Measurements from ENCODE around the gene FBXO9.

Gene FBXO9

GRCh38 chr6:53027131-53027718 lies 38.0 kb upstream of the FBXO9 start:
- no peaks in the 10 kb centered on the region for H3K27me3 ChIP-seq (replicated peaks; ENCODE audit: insufficient read depth, low read length)
- H3K36me3 ChIP-seq (replicated peaks; ENCODE audit: insufficient read depth, low read length): no peaks in the 10 kb centered on the region
- H2AFZ ChIP-seq (ENCODE audit: low read length): no peak overlapping the region
- no peaks in the 10 kb centered on the region for H4K20me1 ChIP-seq (ENCODE audit: insufficient read depth, low read length)
- no peak for TF ChIP-seq CTCF (IDR thresholded peaks at IDR 0.05; ENCODE audit: low read length)
- TF ChIP-seq EZH2phosphoT487 (IDR thresholded peaks at IDR 0.05; ENCODE audit: low read length): no peak
- TF ChIP-seq EZH2 (optimal IDR thresholded peaks at IDR 0.05; ENCODE audit: low read depth, low read length): no peak
- H3K79me2 ChIP-seq (ENCODE audit: low read length): no peaks in the 10 kb centered on the region
- DNase-seq: no peak
- H3F3A ChIP-seq (ENCODE audit: insufficient read depth, low read length): no peaks in the 10 kb centered on the region
- no peak overlapping the region for H3K4me3 ChIP-seq (ENCODE audit: low read length)
- no peak overlapping the region for H3K27ac ChIP-seq (ENCODE audit: low read length)
- no peak overlapping the region for H3K9ac ChIP-seq (ENCODE audit: low read length)
- H3K9me3 ChIP-seq (replicated peaks; ENCODE audit: insufficient read depth, low read length): no peaks in the 10 kb centered on the region
- H3K4me1 ChIP-seq (ENCODE audit: low read length): peaks cover 5% of the 10 kb centered on the region; the same call in 1 of the 2 replicates
- no peaks in the 10 kb centered on the region for H3K9me2 ChIP-seq (replicated peaks; ENCODE audit: insufficient read depth, low read length)
- no peak overlapping the region for H3K4me2 ChIP-seq (ENCODE audit: low read depth, low read length)

DNA sequence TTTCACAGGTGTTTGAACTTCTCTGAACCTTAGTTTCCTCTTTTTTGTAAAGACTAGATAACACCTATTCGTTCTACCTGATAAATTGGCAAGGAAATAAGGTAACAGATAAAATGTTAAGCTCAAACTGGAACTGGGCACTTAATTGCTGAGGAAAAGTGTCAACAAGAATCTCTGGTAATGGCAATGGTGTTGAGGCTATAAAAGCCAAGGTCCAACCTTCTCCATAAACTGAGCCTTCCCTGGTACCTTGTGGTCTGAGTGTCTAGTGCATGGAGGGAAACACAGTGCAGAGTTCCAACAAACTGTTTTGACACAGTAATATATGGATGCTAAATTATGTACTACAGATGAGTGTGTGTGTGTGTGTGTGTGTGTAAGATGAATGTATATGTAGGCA lies 36.7 kb upstream of the FBXO9 start:
- Histone ChIP-seq H2AFZ (ENCODE audit: low read length) (no peak overlapping the region), H3K79me2 (ENCODE audit: low read length) (no peaks in the 10 kb centered on the region), H3K4me1 (ENCODE audit: low read length) (peaks cover 5% of the 10 kb centered on the region; the same call in 1 of the 2 replicates), H3K9me2 (replicated peaks; ENCODE audit: insufficient read depth, low read length) (no peaks in the 10 kb centered on the region), H3K27me3 (replicated peaks; ENCODE audit: insufficient read depth, low read length) (no peaks in the 10 kb centered on the region), H3K9ac (ENCODE audit: low read length) (no peak overlapping the region), H3K4me2 (ENCODE audit: low read depth, low read length) (no peak overlapping the region), H3F3A (ENCODE audit: insufficient read depth, low read length) (no peaks in the 10 kb centered on the region), H3K9me3 (replicated peaks; ENCODE audit: insufficient read depth, low read length) (no peaks in the 10 kb centered on the region), H3K4me3 (ENCODE audit: low read length) (no peak overlapping the region), H3K27ac (ENCODE audit: low read length) (no peak overlapping the region), H3K36me3 (replicated peaks; ENCODE audit: insufficient read depth, low read length) (no peaks in the 10 kb centered on the region), H4K20me1 (ENCODE audit: insufficient read depth, low read length) (no peaks in the 10 kb centered on the region)
- TF ChIP-seq CTCF (IDR thresholded peaks at IDR 0.05; ENCODE audit: low read length) (no peak), EZH2phosphoT487 (IDR thresholded peaks at IDR 0.05; ENCODE audit: low read length) (no peak), EZH2 (optimal IDR thresholded peaks at IDR 0.05; ENCODE audit: low read depth, low read length) (no peak)
- DNase-seq: no peak

- Histone ChIP-seq H3K9me3 (replicated peaks; ENCODE audit: insufficient read depth, low read length) (no peaks in the 10 kb centered on the region), H3K36me3 (replicated peaks; ENCODE audit: insufficient read depth, low read length) (no peaks in the 10 kb centered on the region), H3K79me2 (ENCODE audit: low read length) (no peaks in the 10 kb centered on the region), H4K20me1 (ENCODE audit: insufficient read depth, low read length) (no peaks in the 10 kb centered on the region), H3K9ac (ENCODE audit: low read length) (no peak overlapping the region), H3F3A (ENCODE audit: insufficient read depth, low read length) (no peaks in the 10 kb centered on the region), H3K9me2 (replicated peaks; ENCODE audit: insufficient read depth, low read length) (no peaks in the 10 kb centered on the region), H3K27ac (ENCODE audit: low read length) (no peak overlapping the region), H3K4me3 (ENCODE audit: low read length) (no peak overlapping the region), H3K27me3 (replicated peaks; ENCODE audit: insufficient read depth, low read length) (no peaks in the 10 kb centered on the region), H3K4me1 (ENCODE audit: low read length) (peaks cover 5% of the 10 kb centered on the region; the same call in 1 of the 2 replicates), H3K4me2 (ENCODE audit: low read depth, low read length) (no peak overlapping the region), H2AFZ (ENCODE audit: low read length) (no peak overlapping the region)
- TF ChIP-seq EZH2phosphoT487 (IDR thresholded peaks at IDR 0.05; ENCODE audit: low read length): no peak
- no peak for TF ChIP-seq CTCF (IDR thresholded peaks at IDR 0.05; ENCODE audit: low read length)
- no peak for TF ChIP-seq EZH2 (optimal IDR thresholded peaks at IDR 0.05; ENCODE audit: low read depth, low read length)
- no peak for DNase-seq
Observed at GRCh38 chr6:53029257-53029656, 35.9 kb upstream of the FBXO9 start.

Data from MM.1S (cell line).